GM12892 (cell line): Measurements from ENCODE around the gene MMS22L.

Experiments
- DNase-seq: peaks from one replicate; pipeline ENCODE4 v3.0.0; 2011; ENCODE audit not compliant: insufficient read length
- FAIRE-seq: peaks from 2 replicates; lab custom pipeline; 2011; peaks lifted over from hg19 to GRCh38; lab: Jason Lieb, UNC
- POLR2A ChIP-seq: IDR thresholded peaks from 2 replicates; pipeline ENCODE4 v1.6.1; 2011; ENCODE audit warnings: low read depth, low read length, control low read depth
- POLR2AphosphoS5 ChIP-seq: IDR thresholded peaks from 2 replicates; pipeline ENCODE4 v1.6.1; 2011; ENCODE audit warnings: low read depth, low read length, control low read depth
- TAF1 ChIP-seq: IDR thresholded peaks from 2 replicates; pipeline ENCODE4 v1.6.1; 2011; ENCODE audit warnings: low read depth, mild to moderate bottlenecking, control low read depth, low read length, borderline replicate concordance

MMS22L gene

GRCh38 chr6:97218912-97219311, 64.1 kb downstream of the MMS22L start:
- DNase-seq (no peak), FAIRE-seq (no peak)
- no peak for TF ChIP-seq POLR2A
- TF ChIP-seq TAF1: no peak
- no peak for TF ChIP-seq POLR2AphosphoS5

DNA sequence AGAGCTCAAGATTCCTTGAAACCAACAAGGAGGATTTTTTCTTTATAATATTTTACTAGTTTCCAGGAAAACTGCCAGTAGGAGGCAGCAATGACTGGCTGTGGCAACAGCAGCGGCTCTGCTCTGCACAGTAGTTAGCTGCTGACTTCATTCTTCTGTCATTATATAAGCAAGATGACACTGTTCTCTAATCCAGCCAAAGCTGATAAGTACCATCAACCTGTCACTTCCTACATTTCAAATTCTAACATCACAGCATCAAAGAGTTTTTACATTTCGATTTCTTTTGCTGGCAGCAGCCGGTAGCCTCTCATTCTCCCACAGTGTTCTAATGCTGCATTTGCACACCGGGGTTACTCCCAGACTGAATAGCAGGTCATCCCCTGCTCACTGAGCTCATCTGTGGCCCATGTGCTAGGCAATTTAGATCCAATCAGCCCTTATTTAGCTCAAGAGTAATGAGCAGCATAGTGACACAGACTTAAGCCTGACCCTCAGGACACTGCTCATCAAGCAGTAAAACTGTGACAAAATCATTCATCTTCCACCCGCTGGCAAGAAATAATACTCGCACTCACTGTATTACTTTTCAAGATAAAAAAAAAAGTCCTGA, 67.8 kb downstream of the MMS22L start:
- DNase-seq (no peak), FAIRE-seq (no peak)
- TF ChIP-seq POLR2A (no peak), POLR2AphosphoS5 (no peak), TAF1 (no peak)

DNA sequence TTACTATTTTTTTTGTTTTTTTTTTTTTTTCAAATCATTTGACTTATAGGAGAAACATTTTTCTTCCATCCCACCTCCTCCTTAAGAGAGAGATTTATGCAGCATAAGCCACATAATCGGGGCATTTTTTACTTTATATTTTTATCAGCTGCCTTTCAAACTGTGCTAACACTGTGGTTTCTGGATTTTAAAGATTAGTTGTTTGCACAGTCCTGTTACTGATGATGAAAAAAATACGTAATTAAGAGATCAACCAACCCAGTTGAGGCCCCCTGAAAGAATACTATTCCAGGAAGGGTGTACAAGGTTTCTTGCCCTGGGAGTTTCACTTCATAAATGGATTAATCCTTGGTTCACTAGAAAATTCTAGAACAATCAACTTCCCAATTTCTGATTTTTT, 68.3 kb downstream of the MMS22L start:
- DNase-seq (no peak), FAIRE-seq (no peak)
- TF ChIP-seq TAF1 (no peak), POLR2A (no peak), POLR2AphosphoS5 (no peak)

- FAIRE-seq (no peak), DNase-seq (no peak)
- TF ChIP-seq POLR2A: no peak
- no peak for TF ChIP-seq TAF1
- TF ChIP-seq POLR2AphosphoS5: no peak
Measured at GRCh38 chr6:97207383-97207782, 75.6 kb downstream of the MMS22L start.

GRCh38 chr6:97205966-97206365, 77.0 kb downstream of the MMS22L start:
- DNase-seq (no peak), FAIRE-seq (no peak)
- TF ChIP-seq POLR2AphosphoS5 (no peak), POLR2A (no peak), TAF1 (no peak)

DNA sequence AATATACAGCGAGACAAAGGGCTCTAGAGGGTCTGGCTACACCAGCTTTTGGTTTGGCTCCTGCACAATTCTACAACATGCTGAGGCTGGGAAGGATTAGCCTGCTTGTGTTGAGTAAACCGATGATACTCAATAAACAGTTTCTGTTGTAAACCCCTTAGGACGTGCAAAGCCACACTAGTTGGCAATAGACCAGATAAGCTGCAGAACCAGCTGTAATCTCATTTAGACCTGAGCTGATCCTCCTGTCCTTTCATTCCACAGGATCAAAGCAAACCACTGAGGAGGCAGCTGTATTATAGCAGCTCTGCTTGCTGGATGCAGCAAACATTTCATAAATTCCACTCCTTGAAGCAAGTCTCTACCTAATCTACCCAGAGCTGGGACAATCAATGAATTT, 79.7 kb downstream of the MMS22L start:
- FAIRE-seq (no peak), DNase-seq (no peak)
- TF ChIP-seq POLR2A (no peak), TAF1 (no peak), POLR2AphosphoS5 (no peak)

GRCh38 chr6:97198046-97198565, 84.9 kb downstream of the MMS22L start:
- FAIRE-seq (no peak), DNase-seq (no peak)
- TF ChIP-seq TAF1: no peak
- TF ChIP-seq POLR2AphosphoS5: no peak
- no peak for TF ChIP-seq POLR2A

DNA sequence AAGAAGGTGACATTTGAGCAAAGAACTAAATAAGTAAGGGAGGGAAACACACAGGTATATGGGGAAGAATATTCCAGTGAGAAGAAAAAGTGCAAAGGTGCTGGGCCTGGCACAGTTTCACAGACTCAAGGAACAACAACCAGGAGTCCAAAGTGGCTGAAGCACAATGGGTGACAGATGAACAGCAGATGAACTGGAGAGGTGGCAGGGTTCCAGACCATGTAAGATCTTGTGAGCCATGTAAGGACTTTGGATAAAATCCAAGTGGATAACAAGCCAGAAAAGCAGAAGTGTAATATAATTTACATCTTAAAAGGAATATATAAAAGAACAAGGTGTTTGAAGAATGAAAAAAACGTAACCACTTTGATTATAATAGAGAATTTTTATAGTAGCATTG, 87.9 kb downstream of the MMS22L start:
- FAIRE-seq: peak; percentile 50

GRCh38 chr6:97189767-97190166, 93.2 kb downstream of the MMS22L start:
- no peak for FAIRE-seq
- TF ChIP-seq POLR2A (no peak), POLR2AphosphoS5 (no peak), TAF1 (no peak)
- no peak for DNase-seq

More for the DNA sequence above, 87.9 kb downstream of the MMS22L start:
- TF ChIP-seq POLR2AphosphoS5 (no peak), POLR2A (no peak), TAF1 (no peak)
- no peak for DNase-seq

- TF ChIP-seq TAF1 (no peak), POLR2A (no peak), POLR2AphosphoS5 (no peak)
Measured at GRCh38 chr6:97187951-97188350, 95.1 kb downstream of the MMS22L start.

GRCh38 chr6:97186416-97186999, 96.5 kb downstream of the MMS22L start:
- DNase-seq: peak; percentile 1
- no peak for TF ChIP-seq TAF1
- TF ChIP-seq POLR2AphosphoS5: no peak
- TF ChIP-seq POLR2A: no peak
- peak; percentile 86 for FAIRE-seq

More at GRCh38 chr6:97187951-97188350, 95.1 kb downstream of the MMS22L start:
- FAIRE-seq (no peak), DNase-seq (no peak)

GRCh38 chr6:97177905-97178304, 105.1 kb downstream of the MMS22L start:
- no peak for TF ChIP-seq POLR2AphosphoS5
- no peak for TF ChIP-seq TAF1
- TF ChIP-seq POLR2A: no peak
- no peak for DNase-seq
- FAIRE-seq: no peak
